GM18861 (cell line): ENCODE results near the gene ZFYVE28.

Experiments
- ATAC-seq: cut with Tn5 transposase; IDR thresholded peaks from one replicate; pipeline ENCODE4 v1.9.1; 2021; ENCODE audit not compliant: unreplicated experiment

The ZFYVE28 gene

DNA sequence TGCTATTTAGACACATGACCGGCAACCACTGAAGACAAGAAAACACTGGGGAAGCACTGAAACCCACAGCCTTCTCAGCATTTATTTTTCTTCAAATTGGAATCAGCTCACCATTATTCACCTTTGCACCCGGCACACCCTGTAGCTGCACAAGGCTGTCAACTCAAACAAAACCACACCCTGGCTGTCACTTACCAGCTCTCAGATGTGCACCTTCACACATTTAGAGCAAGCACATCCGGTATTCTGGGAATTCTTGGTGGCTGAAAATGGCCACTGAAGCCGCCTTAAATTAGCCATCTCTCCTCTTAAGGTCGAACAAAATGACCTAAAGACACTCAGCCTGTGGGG lies 5.9 kb downstream of the ZFYVE28 start:
- no peak for ATAC-seq

DNA sequence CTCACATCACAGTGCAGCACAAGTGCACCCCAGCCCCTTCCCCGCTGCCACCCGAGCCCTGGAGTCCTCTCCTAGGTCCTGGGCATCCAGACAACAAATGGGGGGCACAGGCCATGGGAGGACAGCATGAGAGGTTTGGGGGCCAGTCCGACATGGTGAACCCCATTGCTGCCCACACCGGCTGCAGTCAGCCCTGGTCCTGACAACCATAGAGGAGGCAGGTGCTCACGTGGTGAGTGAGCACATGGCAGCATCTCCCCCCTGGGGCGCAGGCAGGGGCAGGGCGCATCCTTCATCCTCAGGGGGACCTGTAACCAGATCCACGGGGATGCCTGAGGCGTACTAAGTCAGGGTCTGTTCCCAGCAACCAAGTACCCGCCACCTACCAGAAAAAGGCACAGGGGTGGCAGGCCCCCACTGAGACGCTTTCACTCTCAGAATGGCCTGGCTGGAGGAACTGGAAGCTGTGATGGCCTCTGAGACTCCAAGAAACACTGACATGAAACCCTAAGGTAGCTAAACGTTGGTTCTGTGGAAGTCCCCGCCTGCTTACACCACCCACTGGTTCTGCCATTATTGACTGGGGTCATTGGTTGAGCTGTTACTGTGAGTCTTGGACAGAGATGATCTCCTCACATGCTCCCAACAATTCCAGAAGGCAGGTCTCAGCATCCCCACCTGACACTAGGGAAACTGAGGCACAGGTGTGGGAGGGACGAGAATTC lies 6.5 kb downstream of the ZFYVE28 start:
- no peak for ATAC-seq

DNA sequence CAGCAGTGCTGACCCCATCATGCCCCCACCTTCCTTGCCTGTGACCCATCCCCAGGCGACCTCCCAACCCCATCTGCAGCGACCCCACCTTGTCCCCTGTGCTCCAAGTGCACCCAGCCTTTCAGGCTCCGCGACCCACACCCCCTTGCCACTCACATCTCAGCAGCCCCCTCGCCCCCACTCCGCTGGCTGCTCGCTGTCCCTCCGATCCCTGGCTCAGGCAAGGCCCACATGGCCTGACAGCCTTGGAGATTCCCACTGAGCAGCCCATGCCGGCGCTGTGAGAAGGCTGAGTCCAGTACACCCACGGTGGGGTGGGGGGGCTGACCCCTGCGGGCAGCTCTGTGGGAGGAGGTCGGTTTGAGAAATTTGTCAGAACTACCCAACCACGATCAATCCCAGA lies 9.1 kb downstream of the ZFYVE28 start:
- ATAC-seq: no peak

DNA sequence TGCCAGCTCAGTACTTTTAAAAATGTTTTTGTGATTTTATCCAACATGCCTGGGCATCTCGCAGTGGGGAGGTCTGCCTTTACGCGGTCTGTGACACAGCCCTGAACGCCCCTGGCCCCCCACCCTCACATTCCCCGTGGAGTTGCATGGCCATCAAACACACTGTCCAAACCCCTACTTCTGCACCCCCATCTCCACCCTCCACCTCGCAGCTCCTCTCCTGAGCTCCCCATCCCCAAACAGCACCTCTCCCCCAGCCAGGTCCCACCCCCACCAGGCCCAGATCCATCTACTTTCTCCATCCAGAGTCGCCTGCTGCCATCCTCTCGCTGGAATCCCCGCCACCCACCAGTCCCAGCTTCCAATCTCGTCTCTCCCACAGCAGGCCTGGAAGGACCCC lies 9.5 kb downstream of the ZFYVE28 start:
- ATAC-seq: no peak

DNA sequence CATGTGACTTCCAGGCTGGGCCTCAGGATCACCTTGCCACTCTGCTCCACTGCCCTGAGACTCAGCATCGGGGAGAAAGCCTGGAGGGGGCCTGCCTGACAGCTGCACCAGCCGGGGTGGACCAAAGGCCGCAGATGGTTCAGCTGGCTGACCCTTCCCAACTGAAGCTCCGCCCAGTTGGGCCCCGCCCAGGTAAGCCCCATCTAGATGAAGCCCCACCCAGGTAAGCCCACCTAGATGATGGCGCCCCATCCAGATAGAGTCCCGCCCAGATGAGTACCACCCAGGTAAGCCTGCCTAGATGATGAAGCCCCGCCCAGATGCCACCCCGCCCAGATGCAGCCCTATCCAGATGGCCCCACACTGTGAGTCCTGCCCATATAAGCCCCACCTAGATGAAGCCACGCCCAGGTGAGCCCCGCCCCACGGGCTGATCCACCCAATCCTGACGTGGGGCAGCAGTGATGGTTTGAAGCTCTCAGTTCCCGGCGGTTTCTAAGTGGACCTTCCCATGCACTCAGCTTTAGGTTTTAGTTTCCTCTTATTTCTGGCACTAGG lies 10.0 kb downstream of the ZFYVE28 start:
- ATAC-seq: no peak

DNA sequence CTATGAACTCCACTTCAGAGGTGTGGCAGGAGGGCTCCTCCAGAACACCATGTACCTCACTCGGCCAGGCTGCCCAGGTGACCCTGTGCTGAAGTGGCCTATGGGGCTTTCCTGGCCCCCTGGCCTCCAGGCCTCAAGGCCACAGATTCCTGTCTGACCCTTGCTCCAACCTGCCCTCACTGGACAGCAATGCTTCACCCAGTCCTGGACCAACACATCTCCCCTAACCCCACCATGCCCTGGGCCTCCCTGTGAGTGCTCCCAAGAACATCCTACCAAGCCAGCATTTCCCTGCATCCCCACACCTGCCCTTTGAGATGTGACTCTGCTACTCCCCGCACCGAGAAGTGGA lies 10.5 kb downstream of the ZFYVE28 start:
- ATAC-seq: no peak

DNA sequence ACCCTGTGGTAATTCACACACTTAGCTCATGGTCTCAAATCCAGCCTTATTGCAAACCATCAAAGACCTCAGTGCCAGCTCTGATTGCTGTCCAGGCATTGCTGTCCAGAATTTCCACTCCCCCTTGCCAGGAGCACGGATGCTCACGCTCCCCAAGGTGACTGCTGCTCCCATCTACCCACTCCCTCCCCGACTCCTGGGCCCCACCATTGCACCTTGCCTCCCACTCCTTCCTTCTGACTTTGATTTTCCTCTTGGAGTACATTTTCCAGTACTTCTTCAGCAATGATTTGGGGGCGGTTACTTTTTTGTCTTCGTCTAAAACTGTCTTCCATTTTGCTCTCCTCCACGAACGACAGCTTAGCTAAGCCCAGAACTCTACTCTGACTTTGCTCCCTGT lies 11.5 kb downstream of the ZFYVE28 start:
- no peak for ATAC-seq

DNA sequence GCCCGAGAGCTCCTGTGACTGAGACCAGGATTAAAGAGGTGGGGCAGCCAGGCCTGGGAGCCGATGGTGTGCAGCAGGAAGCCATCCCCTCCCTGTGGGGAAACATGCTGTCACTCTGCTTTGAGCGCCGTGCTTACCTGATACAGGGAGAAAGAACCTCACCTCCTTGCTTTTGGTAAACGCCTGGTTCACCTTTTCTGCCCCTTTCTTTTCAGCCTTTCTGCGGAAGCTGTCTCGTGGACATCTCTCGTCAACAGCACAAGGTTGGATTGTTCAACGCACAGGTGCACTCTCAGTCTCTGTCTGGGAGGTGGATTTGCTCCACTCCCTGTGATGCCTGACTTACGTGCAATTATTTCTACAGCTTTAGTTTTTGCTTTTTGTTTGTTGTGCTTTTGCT lies 12.0 kb downstream of the ZFYVE28 start:
- ATAC-seq: no peak

DNA sequence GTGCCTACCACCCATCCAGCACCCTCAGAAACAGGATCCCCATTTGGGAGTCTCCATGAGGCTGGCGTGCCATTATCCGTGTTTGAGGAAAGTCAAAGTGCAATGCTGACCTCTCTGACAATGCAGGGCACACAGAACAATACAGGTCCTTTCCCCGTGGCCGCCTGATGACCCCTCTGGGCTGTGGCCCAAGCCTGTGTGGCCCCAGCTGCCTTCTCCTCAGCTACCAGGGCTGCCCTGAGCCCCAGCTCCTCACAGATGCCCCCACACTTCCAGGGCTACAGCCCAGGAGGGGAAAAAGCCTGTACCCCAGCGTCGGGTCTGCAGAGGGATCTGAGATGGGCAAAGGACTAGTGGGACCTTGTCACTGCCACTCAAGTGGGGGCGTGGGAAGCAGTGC lies 15.5 kb downstream of the ZFYVE28 start:
- ATAC-seq: no peak

DNA sequence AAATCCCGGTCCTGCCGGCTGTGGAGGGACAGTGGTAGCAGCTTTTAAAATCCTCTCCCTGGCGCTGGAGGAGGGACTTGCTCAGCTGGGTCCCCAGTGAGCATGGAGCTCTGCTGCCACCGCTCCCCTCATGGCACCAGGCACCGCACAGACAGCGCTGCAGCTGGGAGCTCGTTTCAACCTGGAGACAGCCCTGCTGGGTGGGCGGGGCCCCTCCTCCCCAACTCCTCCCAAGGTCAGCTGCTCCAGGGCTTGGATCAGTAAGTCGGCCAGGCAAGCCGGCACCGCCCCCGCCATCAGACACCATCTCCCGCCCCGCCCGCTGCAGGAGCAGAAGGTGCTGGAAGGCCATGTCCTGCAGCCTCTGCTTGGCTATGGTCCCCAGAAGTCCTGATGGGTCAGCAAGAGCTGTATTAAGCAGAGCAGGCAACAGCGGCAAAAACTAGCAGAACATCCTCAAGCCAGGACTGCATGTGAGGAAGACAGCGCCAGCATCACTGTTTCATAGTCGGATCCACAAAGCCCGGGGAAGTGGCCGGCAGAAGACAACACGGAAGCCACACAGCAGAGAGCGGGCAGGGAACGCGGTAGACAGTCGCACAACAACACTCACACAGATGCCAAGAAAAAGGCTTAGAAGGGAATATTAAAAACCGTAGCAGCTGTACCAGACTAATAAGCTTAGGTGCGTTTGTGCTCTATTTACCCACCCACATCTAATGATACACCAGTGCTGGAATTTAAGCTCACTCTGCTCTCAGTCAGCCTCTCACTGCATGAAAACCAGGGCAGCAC lies 16.2 kb downstream of the ZFYVE28 start:
- ATAC-seq: no peak

DNA sequence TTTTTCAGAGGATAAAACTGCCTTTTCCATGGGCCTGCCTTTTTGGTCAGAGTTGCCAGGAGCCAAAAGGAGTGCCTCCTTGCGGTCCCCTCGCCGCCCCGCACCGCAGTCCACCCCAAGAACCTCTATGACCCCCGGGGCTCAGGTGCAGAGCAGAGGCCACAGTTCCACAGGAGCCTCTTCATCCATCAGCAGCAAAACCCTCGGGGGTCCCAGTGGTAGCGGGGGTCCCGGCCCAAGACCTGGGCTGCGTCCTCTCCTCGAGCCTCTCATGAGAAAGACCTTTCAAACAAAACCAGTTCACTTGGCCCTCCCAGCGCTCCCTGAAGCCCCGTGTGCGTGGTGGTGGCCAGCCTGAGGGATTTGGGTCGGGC lies 16.8 kb downstream of the ZFYVE28 start:
- ATAC-seq: no peak

DNA sequence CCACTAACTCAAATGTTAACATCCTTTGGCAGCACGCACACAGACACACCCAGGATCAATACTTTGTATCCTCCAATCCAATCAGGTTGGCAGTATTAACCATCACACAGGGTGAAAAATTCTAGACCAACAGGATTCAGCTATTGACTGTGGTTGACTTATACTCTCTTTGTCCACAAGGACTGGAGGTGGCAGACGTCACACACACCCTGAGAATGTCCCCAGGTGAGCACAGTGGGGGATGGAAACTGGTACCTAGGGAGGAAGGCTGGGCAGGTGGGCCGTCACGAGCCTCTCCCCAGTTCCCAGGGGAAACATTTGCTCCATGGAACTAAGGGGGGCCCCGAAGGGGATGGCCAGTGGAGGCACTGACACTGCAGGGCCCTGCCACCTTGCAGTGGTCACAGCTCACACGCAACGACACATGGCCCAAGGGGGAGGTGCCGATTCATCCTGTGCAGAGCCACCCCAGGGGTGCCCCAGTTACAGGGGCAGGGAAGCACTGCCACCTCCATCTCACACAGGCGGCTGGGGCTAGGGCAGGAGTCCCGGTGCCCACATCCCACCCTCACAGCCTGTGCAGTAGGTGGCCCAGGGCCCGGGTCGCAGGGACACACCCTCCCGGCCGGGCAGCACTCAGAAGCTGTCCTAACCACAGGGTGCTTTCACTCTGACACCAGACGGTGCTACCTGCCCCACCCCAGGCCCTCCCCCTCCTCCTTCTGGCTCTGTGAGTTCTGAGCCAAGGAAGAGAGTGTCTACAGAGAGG lies 17.4 kb downstream of the ZFYVE28 start:
- ATAC-seq: no peak

DNA sequence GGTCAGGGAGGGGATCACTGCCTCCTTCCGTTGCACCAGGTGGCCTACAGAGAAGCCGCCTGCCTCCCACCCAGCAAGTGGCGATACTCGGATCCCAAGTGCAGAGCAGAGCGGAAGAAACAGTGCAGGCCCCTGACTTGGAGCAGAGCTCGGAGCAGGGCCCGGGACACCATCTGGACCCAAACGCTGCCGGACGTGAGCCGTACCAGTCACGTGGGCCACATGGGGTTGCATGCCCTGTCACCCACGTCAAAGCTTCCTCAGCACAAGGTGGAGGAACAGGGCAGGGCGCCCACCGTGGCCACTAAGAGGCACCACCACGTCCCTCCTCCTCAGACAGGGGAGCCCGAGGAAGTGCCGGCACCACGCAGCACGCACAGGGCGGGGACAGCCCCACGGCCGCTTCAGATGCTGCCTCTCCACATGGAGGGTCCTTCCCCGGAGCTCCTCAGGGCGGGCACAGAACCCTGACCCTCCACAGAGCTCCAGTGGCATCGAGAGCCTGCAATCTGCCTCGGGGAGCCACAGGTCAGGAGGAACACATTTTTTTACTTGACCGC lies 18.7 kb downstream of the ZFYVE28 start:
- no peak for ATAC-seq

DNA sequence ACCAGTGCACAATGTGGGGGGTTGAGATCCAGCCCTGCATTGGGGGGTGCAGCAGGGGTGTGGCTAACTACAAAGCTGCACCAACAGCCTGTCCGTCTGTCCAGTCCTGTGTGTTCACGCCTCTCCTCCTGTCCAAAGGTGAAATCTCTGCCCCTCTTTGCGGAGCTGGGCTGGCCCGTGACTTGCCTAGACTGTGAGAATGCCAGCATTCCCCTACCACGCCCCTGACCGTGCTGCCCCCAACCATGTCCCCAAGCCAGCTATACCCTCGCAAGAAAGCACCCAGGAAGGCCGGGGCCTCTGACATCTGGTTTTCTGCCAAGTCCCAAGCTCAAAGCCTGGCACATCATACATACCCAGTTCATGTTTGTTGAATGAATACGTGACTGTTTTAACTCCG lies 19.2 kb downstream of the ZFYVE28 start:
- ATAC-seq: no peak

DNA sequence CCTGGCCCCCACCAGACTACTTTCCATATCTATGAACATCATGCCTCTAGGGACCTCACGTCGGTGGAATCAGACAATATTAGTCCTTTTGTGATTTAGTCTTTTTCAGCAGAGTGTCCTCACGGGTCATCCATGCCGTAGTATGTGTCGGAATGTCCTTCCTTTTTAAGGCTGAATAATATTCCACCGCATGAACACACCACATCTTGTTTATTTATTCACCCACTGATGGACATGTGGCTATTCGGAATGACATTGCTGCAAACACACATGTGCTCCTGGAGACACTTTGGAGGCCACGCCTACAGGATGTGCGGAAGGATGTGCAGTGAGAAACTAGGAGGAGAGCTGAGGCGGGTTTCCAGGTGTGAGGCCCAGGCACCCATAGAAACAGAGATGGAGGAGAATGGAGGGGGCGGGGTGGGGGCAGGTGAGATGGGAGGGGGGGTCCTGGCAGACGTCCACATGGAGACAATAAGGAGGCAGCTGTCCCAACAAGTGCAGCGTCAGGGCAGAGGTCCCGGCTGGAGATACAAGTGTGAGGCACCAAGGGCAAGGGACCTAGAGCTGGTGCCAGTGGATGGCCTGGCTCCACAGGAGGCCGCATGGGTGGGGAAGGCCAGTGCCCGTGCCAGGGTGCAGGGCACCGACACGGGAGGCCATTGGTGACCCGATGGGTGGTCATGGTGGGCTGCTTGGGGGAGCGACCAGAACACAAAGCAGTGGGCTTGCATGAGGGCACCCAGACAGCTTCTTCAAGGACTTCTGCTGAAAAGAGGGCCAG lies 20.7 kb downstream of the ZFYVE28 start:
- ATAC-seq: no peak

DNA sequence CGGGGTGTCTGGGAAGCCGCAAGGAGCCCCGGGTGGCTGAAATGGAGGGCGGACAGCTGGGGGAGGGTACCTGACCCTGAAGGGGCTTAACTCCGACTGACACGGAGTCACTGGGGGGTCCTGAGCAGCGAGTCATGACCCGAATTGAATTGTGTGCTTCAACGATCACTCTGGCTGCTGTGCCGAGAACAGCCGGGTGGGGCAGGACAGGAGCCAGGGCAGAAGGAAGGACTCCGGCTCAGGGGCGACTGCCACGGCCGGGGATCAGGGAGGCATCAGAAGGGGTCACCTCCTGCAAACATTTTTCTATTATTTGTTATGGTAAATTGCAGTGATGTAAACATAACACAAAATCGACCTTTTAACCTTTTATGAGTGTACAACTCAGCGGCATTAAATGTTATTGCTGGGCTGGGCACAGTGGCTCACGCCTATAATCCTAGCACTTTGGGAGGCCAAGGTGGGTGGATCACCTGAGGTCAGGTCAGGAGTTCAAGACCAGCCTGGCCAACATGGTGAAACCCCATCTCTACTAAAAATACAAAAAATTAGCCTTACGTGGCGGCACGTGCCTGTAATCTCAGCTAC lies 21.6 kb downstream of the ZFYVE28 start:
- no peak for ATAC-seq

DNA sequence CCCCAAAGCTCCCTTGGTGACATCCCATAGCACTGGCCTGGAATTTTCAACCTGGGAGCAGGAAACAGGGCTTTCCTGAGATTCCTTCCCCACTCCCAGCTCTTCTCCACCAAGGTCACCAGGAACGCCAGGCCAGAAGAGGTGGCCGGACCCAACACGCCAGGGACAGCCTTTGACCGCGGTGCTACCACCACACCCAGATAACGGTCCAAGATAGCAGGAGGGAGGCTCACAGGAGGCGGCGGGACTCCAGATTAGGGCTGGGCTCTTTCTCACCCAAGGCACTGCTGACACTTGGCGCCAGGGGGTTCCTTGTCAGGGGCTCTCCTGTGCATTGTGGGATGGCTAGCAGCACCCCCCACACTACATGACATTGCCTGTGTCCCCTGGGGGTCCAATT lies 22.9 kb downstream of the ZFYVE28 start:
- no peak for ATAC-seq

DNA sequence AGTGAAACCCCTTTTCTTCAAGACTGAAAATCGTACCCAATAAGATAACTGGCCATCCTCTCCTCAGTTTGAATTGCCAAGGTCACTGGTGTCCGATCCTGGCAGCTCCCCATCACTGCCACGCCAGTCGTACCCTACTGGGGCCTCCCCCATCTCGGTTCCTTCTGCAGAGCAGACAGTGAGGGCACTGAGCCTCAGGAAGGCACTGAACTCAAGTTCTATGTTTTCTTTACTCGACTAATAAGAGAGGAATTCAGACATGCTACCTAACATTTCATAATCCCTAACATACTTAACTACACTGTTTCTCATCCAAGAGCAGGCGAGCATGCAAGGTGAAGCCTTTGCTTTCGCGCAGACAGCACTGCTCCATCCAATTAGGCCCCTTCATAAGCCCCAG lies 23.4 kb downstream of the ZFYVE28 start:
- ATAC-seq: no peak

DNA sequence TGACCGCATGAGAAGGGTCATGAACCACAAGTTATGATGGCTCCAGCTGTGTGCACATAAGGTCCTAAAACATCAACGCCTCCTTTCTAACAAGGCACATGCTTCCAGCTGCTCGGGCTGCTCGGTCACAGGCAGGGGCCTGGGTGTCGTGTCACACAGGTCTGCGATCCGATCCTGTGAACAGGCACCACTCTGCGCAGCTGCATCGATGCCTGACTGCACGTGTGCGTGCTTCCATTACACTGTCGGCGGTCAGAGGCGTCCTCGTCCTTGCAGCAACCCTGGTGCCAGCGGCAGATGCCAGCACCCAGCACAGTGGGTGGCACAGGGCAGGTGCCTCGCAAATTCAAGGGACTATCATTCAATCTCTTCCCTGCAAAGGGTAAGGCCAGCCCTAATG lies 23.9 kb downstream of the ZFYVE28 start:
- no peak for ATAC-seq
